HCT116 (cell line): Measurements from ENCODE around the gene ELP2.

Experiments used
- EZH2phosphoT487 ChIP-seq: fragments of 200-600 bp; IDR thresholded peaks from 2 replicates; pipeline ENCODE4 v1.6.1; 2018; ENCODE audit warnings: antibody characterized with exemption, borderline replicate concordance
- TF ChIP-seq, protein P1 (sequence below), 3 experiments: fragments of 200-600 bp in 1 of 3; sonication (generic) in 1 of 3; IDR thresholded peaks in 2 of 3; conservative IDR thresholded peaks in 1 of 3; 2 replicates each; pipeline ENCODE4 v1.5.1; 2012 to 2017; ENCODE audit warnings: low read depth in 2 of 3, low read length in 2 of 3, antibody characterized with exemption in 1 of 3, borderline replicate concordance in 1 of 3, control low read depth in 1 of 3, mild to moderate bottlenecking in 1 of 3, mixed read lengths in 1 of 3, mixed run types in 1 of 3, moderate library complexity in 1 of 3; ENCODE audit not compliant: insufficient read depth in 1 of 3

DNA sequence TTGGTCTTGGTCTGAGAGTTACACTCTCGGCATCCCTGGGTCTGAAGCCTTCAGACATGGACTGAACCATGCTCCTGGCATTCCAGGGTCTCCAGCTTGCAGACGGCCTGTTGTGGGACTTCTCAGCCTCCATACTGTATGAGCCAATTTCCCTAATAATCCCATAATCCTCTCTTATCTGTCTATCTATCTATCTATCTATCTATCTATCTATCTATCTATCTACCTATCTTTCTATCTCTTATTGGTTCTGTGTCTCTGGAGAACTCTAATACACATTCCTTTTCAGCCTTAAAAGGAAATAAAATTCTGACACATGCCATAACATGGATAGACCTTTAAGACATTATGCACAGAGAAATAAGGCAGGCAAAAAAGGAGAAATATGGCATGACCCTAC is 24.9 kb upstream of the ELP2 start:
- TF ChIP-seq EZH2phosphoT487 = no peak
- TF ChIP-seq, protein P1, sequence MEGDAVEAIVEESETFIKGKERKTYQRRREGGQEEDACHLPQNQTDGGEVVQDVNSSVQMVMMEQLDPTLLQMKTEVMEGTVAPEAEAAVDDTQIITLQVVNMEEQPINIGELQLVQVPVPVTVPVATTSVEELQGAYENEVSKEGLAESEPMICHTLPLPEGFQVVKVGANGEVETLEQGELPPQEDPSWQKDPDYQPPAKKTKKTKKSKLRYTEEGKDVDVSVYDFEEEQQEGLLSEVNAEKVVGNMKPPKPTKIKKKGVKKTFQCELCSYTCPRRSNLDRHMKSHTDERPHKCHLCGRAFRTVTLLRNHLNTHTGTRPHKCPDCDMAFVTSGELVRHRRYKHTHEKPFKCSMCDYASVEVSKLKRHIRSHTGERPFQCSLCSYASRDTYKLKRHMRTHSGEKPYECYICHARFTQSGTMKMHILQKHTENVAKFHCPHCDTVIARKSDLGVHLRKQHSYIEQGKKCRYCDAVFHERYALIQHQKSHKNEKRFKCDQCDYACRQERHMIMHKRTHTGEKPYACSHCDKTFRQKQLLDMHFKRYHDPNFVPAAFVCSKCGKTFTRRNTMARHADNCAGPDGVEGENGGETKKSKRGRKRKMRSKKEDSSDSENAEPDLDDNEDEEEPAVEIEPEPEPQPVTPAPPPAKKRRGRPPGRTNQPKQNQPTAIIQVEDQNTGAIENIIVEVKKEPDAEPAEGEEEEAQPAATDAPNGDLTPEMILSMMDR (IDR thresholded peaks at IDR 0.05 in 2 of 3, conservative IDR thresholded peaks at IDR 0.05 in 1 of 3; ENCODE audit: borderline replicate concordance in 1 of 3, insufficient read depth in 1 of 3, low read depth in 2 of 3, low read length in 2 of 3) = no peak
